HepG2 (cell line): ENCODE results near the gene NCKIPSD. TPM values are rescaled to one million over a fixed set of nuclear protein-coding genes. Genes with fewer than 3 reads are reported as not detected.
A peak's percentile ranks its signal among the peaks of the same experiment; 100 is the strongest.

Experiments used
- ATAC-seq: fragments of 200-7000 bp; cut with Tn5 transposase; 3 replicates; pipeline ENCODE4 v1.9.1; 2020; ENCODE audit warnings: mild to moderate bottlenecking, moderate library complexity
- BruUV-seq: library from RNA; stranded (reverse); fragments of 400-500 nt; replicated peaks from 2 replicates; lab custom pipeline; 2021; lab: Mats Ljungman, UMichigan
- CTCF ChIA-PET: fragments of 300-600 bp; formaldehyde crosslinking; extraction: SDS; loops from one replicate; lab custom pipeline; 2021; ENCODE audit warnings: low total read pairs, inconsistent platforms, low intra/inter-chr PET ratio; lab: Yijun Ruan, JAX
- POLR2A ChIA-PET: fragments of 350-600 bp; sonication (Branson Sonifier 250); formaldehyde crosslinking; loops from one replicate; lab custom pipeline; 2020; ENCODE audit warnings: antibody characterized with exemption, inconsistent platforms; lab: Yijun Ruan, JAX
- DNase-seq: peaks from one replicate; pipeline ENCODE4 v3.0.0-alpha.2; 2015; ENCODE audit warnings: low spot score
- FAIRE-seq: peaks from 3 replicates; lab custom pipeline; 2011; peaks lifted over from hg19 to GRCh38; lab: Jason Lieb, UNC
- H2AFZ ChIP-seq: one replicate; pipeline ENCODE4 v1.6.1; 2011; ENCODE audit warnings: low read length, inconsistent platforms
- H3K27ac ChIP-seq: fragments of 300-600 bp; 3 replicates; pipeline ENCODE4 v1.8.0; 2011; ENCODE audit warnings: mixed run types, mild to moderate bottlenecking, mixed read lengths, low read length, inconsistent platforms; ENCODE audit not compliant: insufficient read depth; ENCODE audit errors: extremely low read length
- H3K27me3 ChIP-seq, 2 experiments: fragments of 200-600 bp in 1 of 2; 2 replicates in 1 of 2; 3 replicates in 1 of 2; pipeline versions ENCODE4 v1.6.0 to v1.8.0; 2011; ENCODE audit warnings: low read length in 2 of 2, mild to moderate bottlenecking in 2 of 2, moderate library complexity in 2 of 2, inconsistent platforms in 1 of 2; ENCODE audit not compliant: insufficient read depth in 2 of 2, control insufficient read depth in 1 of 2
- H3K36me3 ChIP-seq, 2 experiments: fragments of 200-600 bp in 1 of 2; replicated peaks in 1 of 2; 2 replicates in 1 of 2; 3 replicates in 1 of 2; pipeline versions ENCODE4 v1.5.1 to v1.8.0; 2011; ENCODE audit warnings: low read length in 2 of 2, inconsistent platforms in 1 of 2; ENCODE audit not compliant: insufficient read depth in 2 of 2, control insufficient read depth in 1 of 2
- H3K4me1 ChIP-seq: 2 replicates; pipeline ENCODE4 v1.5.1; 2012; ENCODE audit warnings: low read length, inconsistent platforms; ENCODE audit not compliant: insufficient read depth
- H3K4me2 ChIP-seq: 2 replicates; pipeline ENCODE4 v1.6.0; 2011; ENCODE audit warnings: low read depth, low read length, inconsistent platforms
- H3K4me3 ChIP-seq, 3 experiments: fragments of 200-600 bp in 1 of 3; sonication (generic), shearing (Covaris generic) in 1 of 3; replicated peaks in 1 of 3; 2 replicates each; pipeline ENCODE4 v1.5.1; 2011 to 2016; ENCODE audit warnings: low read length in 3 of 3, inconsistent platforms in 2 of 3, low read depth in 2 of 3, mild to moderate bottlenecking in 2 of 3, control low read depth in 1 of 3, mixed read lengths in 1 of 3; ENCODE audit not compliant: insufficient read depth in 1 of 3
- H3K79me2 ChIP-seq: one replicate; pipeline ENCODE4 v1.6.1; 2011; ENCODE audit warnings: low read length, inconsistent platforms; ENCODE audit not compliant: insufficient read depth
- H3K9ac ChIP-seq: 2 replicates; pipeline ENCODE4 v1.6.0; 2011; ENCODE audit warnings: mild to moderate bottlenecking, low read depth, low read length, inconsistent platforms; ENCODE audit not compliant: insufficient read depth
- H3K9me3 ChIP-seq: 2 replicates; pipeline ENCODE4 v1.5.1; 2012; ENCODE audit warnings: mild to moderate bottlenecking, low read length
- H4K20me1 ChIP-seq: 2 replicates; pipeline ENCODE4 v1.6.0; 2011; ENCODE audit warnings: inconsistent platforms, mild to moderate bottlenecking, low read length, moderate library complexity; ENCODE audit not compliant: insufficient read depth
- DR1 ChIP-seq: sonication (generic); formaldehyde crosslinking; IDR thresholded peaks from 2 replicates; pipeline ENCODE4 v1.8.0; 2021; ENCODE audit warnings: mild to moderate bottlenecking, missing genetic modification reagents, inconsistent platforms
- IRF9 ChIP-seq: sonication (generic); formaldehyde crosslinking; IDR thresholded peaks from 2 replicates; pipeline ENCODE4 v1.8.0; 2022; ENCODE audit warnings: missing genetic modification reagents, mild to moderate bottlenecking, borderline replicate concordance
- NR2C2 ChIP-seq: sonication (generic); formaldehyde crosslinking; IDR thresholded peaks from 2 replicates; pipeline ENCODE4 v1.4.0; 2020; ENCODE audit warnings: missing genetic modification reagents, mild to moderate bottlenecking, moderate library complexity, borderline replicate concordance
- NR2F1 ChIP-seq, 2 experiments: fragments of 450-650 bp in 1 of 2; formaldehyde crosslinking in 1 of 2; IDR thresholded peaks; 2 replicates each; pipeline versions ENCODE4 v1.5.0 to v1.6.1; 2016 to 2020; ENCODE audit warnings: mild to moderate bottlenecking in 1 of 2, missing compliant biosample characterization in 1 of 2, missing genetic modification reagents in 1 of 2, moderate library complexity in 1 of 2
- NR2F6 ChIP-seq, 2 experiments: IDR thresholded peaks; 2 replicates each; pipeline ENCODE4 v1.6.1; 2016; ENCODE audit warnings: antibody characterized with exemption in 1 of 2, mild to moderate bottlenecking in 1 of 2
- RFX1 ChIP-seq: fragments of 450-650 bp; IDR thresholded peaks from 2 replicates; pipeline ENCODE4 v1.6.1; 2017
- TEF ChIP-seq: sonication (generic); formaldehyde crosslinking; IDR thresholded peaks from 2 replicates; pipeline ENCODE4 v1.5.0; 2020; ENCODE audit warnings: missing genetic modification reagents
- THRA ChIP-seq: sonication (generic); formaldehyde crosslinking; IDR thresholded peaks from 2 replicates; pipeline ENCODE4 v1.4.0; 2020; ENCODE audit warnings: missing genetic modification reagents, borderline replicate concordance
- TRIM22 ChIP-seq: fragments of 450-650 bp; IDR thresholded peaks from 2 replicates; pipeline ENCODE4 v1.6.1; 2017
- ZBED4 ChIP-seq: sonication (generic); formaldehyde crosslinking; IDR thresholded peaks from 2 replicates; pipeline ENCODE4 v1.4.0; 2020; ENCODE audit warnings: missing genetic modification reagents, borderline replicate concordance
- ZFP37 ChIP-seq: sonication (generic); formaldehyde crosslinking; IDR thresholded peaks from 2 replicates; pipeline ENCODE4 v1.4.0; 2020; ENCODE audit warnings: missing genetic modification reagents, borderline replicate concordance
- ZNF234 ChIP-seq: sonication (generic); formaldehyde crosslinking; conservative IDR thresholded peaks from 2 replicates; pipeline ENCODE4 v1.5.1; 2020; ENCODE audit warnings: mild to moderate bottlenecking, missing genetic modification reagents
- ZNF292 ChIP-seq: sonication (generic); formaldehyde crosslinking; IDR thresholded peaks from 2 replicates; pipeline ENCODE4 v1.8.1; 2022; ENCODE audit warnings: mild to moderate bottlenecking, low read depth, missing genetic modification reagents, borderline replicate concordance
- ZNF414 ChIP-seq: sonication (generic); formaldehyde crosslinking; IDR thresholded peaks from 2 replicates; pipeline ENCODE4 v1.5.0; 2020; ENCODE audit warnings: missing genetic modification reagents
- WGBS: methylation state at CpG from one replicate; pipeline ENCODE4 v1.1.6; 2017; ENCODE audit warnings: low lambda C conversion rate; 5-methylcytosine and 5-hydroxymethylcytosine counted together
- in situ Hi-C: cut with HindIII; loops from 2 replicates; pipeline ENCODE4 v1.10.0; 2017; ENCODE audit warnings: low pct_unique_long_range_greater_than_20kb; ENCODE audit not compliant: extremely low pct_ligation_motif_present
- intact Hi-C: fragments of 100-400 bp; cut with micrococcal nuclease; formaldehyde crosslinking; loops from one replicate; pipeline ENCODE4 v1.10.0; 2022; ENCODE audit not compliant: unreplicated experiment
- polyA plus RNA-seq, 8 experiments: library from polyadenylated mRNA; depleted of rRNA in 3 of 8; stranded (reverse) in 7 of 8; unstranded in 1 of 8; fragments of >200 nt; fragmentation: Illumina TruSeq in 4 of 8; extraction: Trizol in 4 of 8; gene quantifications; 2 replicates each; pipeline versions ENCODE4 v1.2.1 to v1.2.3, GENCODE V29; 2011 to 2016; ENCODE audit warnings: low read depth in 4 of 8, missing spikeins in 1 of 8, mixed read lengths in 1 of 8; ENCODE audit not compliant: insufficient read depth in 1 of 8
- total RNA-seq, 5 experiments: library from RNA; depleted of rRNA; stranded (reverse); fragments of >200 nt; fragmentation: Illumina TruSeq; extraction: Trizol; gene quantifications; 2 replicates each; pipeline ENCODE4 v1.2.3, GENCODE V29; 2016; ENCODE audit warnings: low read depth in 1 of 5

The NCKIPSD gene
- total and polyA plus RNA-seq, 2 of the 13 experiments (the other 11 are each of a cell fraction or from before 2014, with no cell fraction given), result 13.5 to 35.2 TPM

DNA sequence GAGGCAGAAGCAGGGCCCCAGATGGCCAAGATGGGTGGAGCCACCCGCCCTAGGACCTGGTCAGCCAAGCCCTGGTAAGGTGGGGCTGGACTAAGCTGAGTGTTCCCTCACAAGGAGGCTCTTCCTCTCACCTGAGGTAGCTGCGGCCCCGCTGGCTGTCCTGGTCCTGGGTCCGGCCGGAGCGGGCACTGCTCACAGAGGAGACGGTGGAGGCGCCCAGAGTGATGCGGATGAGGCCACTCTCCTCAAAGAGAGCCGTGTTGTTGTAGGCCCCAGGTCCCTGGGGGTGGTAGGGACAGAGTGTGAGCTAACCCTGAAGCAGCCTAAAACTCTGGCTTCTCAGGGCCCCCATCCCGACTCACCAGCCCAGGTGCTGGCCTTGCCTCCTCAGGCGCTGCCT, 43.1 kb downstream of the NCKIPSD start (continued):
- TF ChIP-seq ZBED4 (CRISPR knock-in tag) (no peak), ZNF292 (CRISPR knock-in tag) (no peak), ZFP37 (no peak), TRIM22 (no peak)

DNA sequence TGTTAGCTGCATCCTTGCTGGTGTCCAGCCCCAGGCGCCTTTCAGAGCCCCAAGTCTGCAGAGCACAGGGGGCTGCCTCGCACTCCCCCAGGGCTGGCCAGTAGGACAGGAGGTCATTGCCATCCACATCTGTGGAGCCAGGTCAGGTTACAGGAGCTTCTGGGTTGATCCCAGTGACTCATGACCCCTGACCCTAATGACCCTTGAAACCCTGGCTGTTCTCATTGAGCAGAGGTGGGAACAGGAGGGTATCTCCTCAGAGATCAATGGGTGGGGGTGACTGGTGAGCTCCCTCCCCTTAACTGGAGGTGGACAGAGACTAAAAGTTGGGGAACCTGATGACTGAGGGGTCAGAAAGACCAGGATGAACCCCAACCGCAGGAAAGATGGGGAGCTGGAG, 44.3 kb downstream of the NCKIPSD start:
- no peak overlapping the region for H3K27ac ChIP-seq
- H3K36me3 ChIP-seq, result peaks cover 1 to 2% of the 10 kb centered on the region in 2 experiments; a peak in 2 of 5 replicates
- intact Hi-C loops (no loop called here), in situ Hi-C loops (no loop called here)
- no peak for ATAC-seq
- no peaks in the 10 kb centered on the region for H3K9me3 ChIP-seq
- H3K27me3 ChIP-seq, result no peaks in the 10 kb centered on the region
- H2AFZ ChIP-seq, result no peak overlapping the region
- no TSS peak for BruUV-seq
- no peak for DNase-seq
- no peaks in the 10 kb centered on the region for H4K20me1 ChIP-seq
- ChIA-PET POLR2A (interaction anchor here (0.7 kb wide), 1 partner anchor 17 kb away, joined by 3 read pairs; no protein-coding TSS in a partner anchor), CTCF (no interaction called here)
- FAIRE-seq, result no peak
- peaks cover 23% of the 10 kb centered on the region for H3K4me1 ChIP-seq
- H3K4me3 ChIP-seq, result no peak overlapping the region
- WGBS, result 94% methylated on average over 1 of the region's 3 CpGs
- H3K4me2 ChIP-seq, result no peak overlapping the region
- H3K79me2 ChIP-seq, result peaks cover 4% of the 10 kb centered on the region
- H3K9ac ChIP-seq, result no peak overlapping the region
- no peak for TF ChIP-seq RFX1
- TF ChIP-seq NR2F6 (IDR thresholded peaks at IDR 0.05), result peak; percentile 45; the same call in 1 of the 2 replicates
- TF ChIP-seq NR2F6 (CRISPR knock-in tag; IDR thresholded peaks at IDR 0.05), result no peak
- no peak for TF ChIP-seq ZNF234 (CRISPR knock-in tag)
- TF ChIP-seq TEF (CRISPR knock-in tag), result no peak
- TF ChIP-seq NR2F1 (CRISPR knock-in tag; IDR thresholded peaks at IDR 0.05), result peak in 1 of 2 experiments; percentile 37; a peak in 1 of 4 replicates
- TF ChIP-seq DR1 (CRISPR knock-in tag), result no peak
- no peak for TF ChIP-seq ZNF414 (CRISPR knock-in tag)
- TF ChIP-seq NR2C2, result peak; percentile 67
- no peak for TF ChIP-seq IRF9
- no peak for TF ChIP-seq THRA (CRISPR knock-in tag)
